Urinary bladder (tissue), 4 donors: ENCODE data around the gene ADAMTS7. TPM values are rescaled to one million over a fixed set of nuclear protein-coding genes. Genes with fewer than 3 reads are reported as not detected.

ENCODE experiments used
- DNase-seq: peaks from one replicate; pipeline ENCODE4 v3.0.0-alpha.2; 2015; ENCODE audit errors: extremely low spot score
- H3K27ac ChIP-seq: one replicate; pipeline ENCODE4 v1.5.1; 2013; ENCODE audit warnings: low read depth, mild to moderate bottlenecking, moderate library complexity
- H3K36me3 ChIP-seq: one replicate; pipeline ENCODE4 v1.6.1; 2013; ENCODE audit warnings: mild to moderate bottlenecking, moderate library complexity; ENCODE audit not compliant: insufficient read depth
- H3K4me1 ChIP-seq: one replicate; pipeline ENCODE4 v1.6.1; 2013; ENCODE audit warnings: mild to moderate bottlenecking, moderate library complexity; ENCODE audit not compliant: insufficient read depth
- H3K4me3 ChIP-seq: one replicate; pipeline ENCODE4 v1.5.1; 2013; ENCODE audit warnings: low read depth, low read length
- WGBS: extraction: QIAGEN DNeasy Blood & Tissue Kit; methylation state at CpG from one replicate; pipeline ENCODE4 v1.1.7; 2013; 5-methylcytosine and 5-hydroxymethylcytosine counted together
- polyA plus RNA-seq: library from polyadenylated mRNA; stranded (reverse); fragments of 200-250 nt; gene quantifications from one replicate; pipeline ENCODE4 v1.2.3, GENCODE V29; 2013
- small RNA-seq: library from RNA; depleted of rRNA; stranded (forward); fragments of <200 nt; gene quantifications from one replicate; pipeline ENCODE3, GENCODE V24; 2014
- total RNA-seq: library from RNA; depleted of rRNA; stranded (reverse); fragments of >200 nt; gene quantifications from one replicate; pipeline ENCODE4 v1.2.3, GENCODE V29; 2014
- donor health status: healthy with polysubstance abuse.
- donor health status: healthy.

Gene ADAMTS7
- total and polyA plus RNA-seq, 2 donors, result 3.3 to 9.6 TPM

GRCh38 chr15:78712797-78713515, 98.3 kb downstream of the ADAMTS7 start:
- no peak for DNase-seq
- no peaks in the 10 kb centered on the region for H3K36me3 ChIP-seq
- no peak overlapping the region for H3K4me3 ChIP-seq
- no peak overlapping the region for H3K27ac ChIP-seq
- WGBS, result 68% methylated on average over 8 of the region's 8 CpGs
- H3K4me1 ChIP-seq, result no peaks in the 10 kb centered on the region

GRCh38 chr15:78711638-78712037, 99.6 kb downstream of the ADAMTS7 start:
- no peak overlapping the region for H3K27ac ChIP-seq
- H3K4me1 ChIP-seq, result no peaks in the 10 kb centered on the region
- DNase-seq, result no peak
- WGBS, result 84% methylated on average over 2 of the region's 2 CpGs
- H3K36me3 ChIP-seq, result no peaks in the 10 kb centered on the region
- no peak overlapping the region for H3K4me3 ChIP-seq

GRCh38 chr15:78709263-78709882, 101.9 kb downstream of the ADAMTS7 start:
- no peak overlapping the region for H3K4me3 ChIP-seq
- no peaks in the 10 kb centered on the region for H3K4me1 ChIP-seq
- DNase-seq, result no peak
- no peak overlapping the region for H3K27ac ChIP-seq
- no peaks in the 10 kb centered on the region for H3K36me3 ChIP-seq
- 9% methylated on average over 21 of the region's 21 CpGs for WGBS

Small RNAs within 50 kb of the gene (small RNA-seq; reads per million reads assigned to genes)
- not detected for gene AC022748.3

Other genes starting within 250 kb of the ADAMTS7 start
- 3.3 TPM for gene CHRNA5, start 245.9 kb downstream of the ADAMTS7 start, total RNA-seq
- 2.6 TPM for gene CHRNA5, start 245.9 kb downstream of the ADAMTS7 start, polyA plus RNA-seq
- 4.7 TPM for gene CHRNA3, start 190.5 kb downstream of the ADAMTS7 start, total RNA-seq
- gene CHRNA3, start 190.5 kb downstream of the ADAMTS7 start, polyA plus RNA-seq, result 2.6 TPM
- 0.53 TPM for gene CHRNB4, start 170.3 kb downstream of the ADAMTS7 start, total RNA-seq
- 0.60 TPM for gene CHRNB4, start 170.3 kb downstream of the ADAMTS7 start, polyA plus RNA-seq
- gene MORF4L1, start 61.4 kb upstream of the ADAMTS7 start, total RNA-seq, result 465 TPM
- gene MORF4L1, start 61.4 kb upstream of the ADAMTS7 start, polyA plus RNA-seq, result 392 TPM
- gene CTSH, start 133.6 kb upstream of the ADAMTS7 start, total RNA-seq, result 250 TPM
- 291 TPM for gene CTSH, start 133.6 kb upstream of the ADAMTS7 start, polyA plus RNA-seq